Measurements from ENCODE around the gene CA5A.
"Not testable (repeated sequence)": the region's sequence is repeated elsewhere in the genome, so short reads cannot be mapped to it uniquely, and the experiment has no call there.

GRCh38 chr16:87909203-87909935 is 27.0 kb downstream of the CA5A start:
- TF ChIP-seq POLR2A (IDR thresholded peaks at IDR 0.05; ENCODE audit: low read depth, low read length); TAF1 (IDR thresholded peaks at IDR 0.05; ENCODE audit: borderline replicate concordance, low read depth, low read length); POLR2AphosphoS5 (IDR thresholded peaks at IDR 0.05; ENCODE audit: low read depth, low read length): not testable (repeated sequence)
